Left renal cortex interstitium (tissue), 4 donors: ENCODE measurements around the gene MMP25. TPM values are rescaled to one million over a fixed set of nuclear protein-coding genes. Genes with fewer than 3 reads are reported as not detected.

Experiments used
- polyA plus RNA-seq, 4 donors: library from polyadenylated mRNA; unstranded; fragments of 120-200 nt; gene quantifications; one replicate each; pipeline ENCODE4 v1.2.1, GENCODE V29; 2013; ENCODE audit not compliant: insufficient read length in 4 of 4

The MMP25 gene
- polyA plus RNA-seq, 4 donors = 0.51 to 3.2 (median 1.2) TPM

Other genes starting within 250 kb of the MMP25 start
- gene PRSS41, start 248.1 kb upstream of the MMP25 start, polyA plus RNA-seq = not detected
- not detected for gene PRSS21, start 229.3 kb upstream of the MMP25 start, polyA plus RNA-seq
- 1 to 10 TPM in 1 of 4 donors, under 1 TPM in 3; 0.19 to 1.2 (median 0.61) TPM for gene ZG16B, start 216.3 kb upstream of the MMP25 start, polyA plus RNA-seq
- 10 to 100 TPM in 1 of 4 donors, 1 to 10 TPM in 3; 6.3 to 16.6 (median 8.4) TPM for gene PRSS22, start 188.4 kb upstream of the MMP25 start, polyA plus RNA-seq
- gene FLYWCH2, start 163.3 kb upstream of the MMP25 start, polyA plus RNA-seq = 10 to 100 TPM; 21.9 to 38.4 (median 27.9) TPM
- 10 to 100 TPM; 19.3 to 40.9 (median 25.4) TPM for gene FLYWCH1, start 134.6 kb upstream of the MMP25 start, polyA plus RNA-seq
- gene KREMEN2, start 82.3 kb upstream of the MMP25 start, polyA plus RNA-seq = 1 to 10 TPM; 1.1 to 2.7 (median 2.3) TPM
- gene PAQR4, start 77.2 kb upstream of the MMP25 start, polyA plus RNA-seq = 10 to 100 TPM in 2 of 4 donors, 1 to 10 TPM in 2; 8.7 to 11.4 (median 9.9) TPM
- 10 to 100 TPM in 3 of 4 donors, 1 to 10 TPM in 1; 9.8 to 29.0 (median 20.1) TPM for gene PKMYT1, start 66.1 kb upstream of the MMP25 start, polyA plus RNA-seq
- 1 to 10 TPM; 2.2 to 4.8 (median 2.9) TPM for gene CLDN9, start 33.6 kb upstream of the MMP25 start, polyA plus RNA-seq
- gene CLDN6, start 28.4 kb upstream of the MMP25 start, polyA plus RNA-seq = 10 to 100 TPM; 32.8 to 39.4 (median 35.9) TPM
- 10 to 100 TPM; 10.1 to 23.1 (median 16.9) TPM for gene TNFRSF12A, start 26.2 kb upstream of the MMP25 start, polyA plus RNA-seq
- 10 to 100 TPM; 54.2 to 86.5 (median 68.9) TPM for gene HCFC1R1, start 22.6 kb upstream of the MMP25 start, polyA plus RNA-seq
- gene THOC6, start 22.5 kb upstream of the MMP25 start, polyA plus RNA-seq = 10 to 100 TPM; 28.5 to 36.4 (median 33.1) TPM
- gene BICDL2, start 9.6 kb upstream of the MMP25 start, polyA plus RNA-seq = 1 to 10 TPM; 1.5 to 6.9 (median 2.5) TPM
- 10 to 100 TPM; 28.2 to 40.2 (median 32.9) TPM for gene IL32, start 19.1 kb downstream of the MMP25 start, polyA plus RNA-seq
- gene ZSCAN10, start 52.7 kb downstream of the MMP25 start, polyA plus RNA-seq = under 1 TPM; 0.18 to 0.49 (median 0.20) TPM
- 10 to 100 TPM; 15.7 to 22.6 (median 17.8) TPM for gene ZNF205, start 66.0 kb downstream of the MMP25 start, polyA plus RNA-seq
- 10 to 100 TPM in 3 of 4 donors, 1 to 10 TPM in 1; 9.6 to 16.4 (median 15.4) TPM for gene ZNF213, start 88.5 kb downstream of the MMP25 start, polyA plus RNA-seq
- gene OR1F1, start 141.6 kb downstream of the MMP25 start, polyA plus RNA-seq = not detected
- 10 to 100 TPM; 12.2 to 14.3 (median 13.3) TPM for gene ZNF200, start 188.6 kb downstream of the MMP25 start, polyA plus RNA-seq
- under 1 TPM; 0.16 to 0.51 (median 0.29) TPM for gene MEFV, start 210.1 kb downstream of the MMP25 start, polyA plus RNA-seq
- 10 to 100 TPM; 42.5 to 53.0 (median 48.0) TPM for gene ZNF263, start 236.9 kb downstream of the MMP25 start, polyA plus RNA-seq